ENCODE measurements around the gene PAGE2.
"Not testable (repeated sequence)": the region's sequence is repeated elsewhere in the genome, so short reads cannot be mapped to it uniquely, and the experiment has no call there.

PAGE2 gene

DNA sequence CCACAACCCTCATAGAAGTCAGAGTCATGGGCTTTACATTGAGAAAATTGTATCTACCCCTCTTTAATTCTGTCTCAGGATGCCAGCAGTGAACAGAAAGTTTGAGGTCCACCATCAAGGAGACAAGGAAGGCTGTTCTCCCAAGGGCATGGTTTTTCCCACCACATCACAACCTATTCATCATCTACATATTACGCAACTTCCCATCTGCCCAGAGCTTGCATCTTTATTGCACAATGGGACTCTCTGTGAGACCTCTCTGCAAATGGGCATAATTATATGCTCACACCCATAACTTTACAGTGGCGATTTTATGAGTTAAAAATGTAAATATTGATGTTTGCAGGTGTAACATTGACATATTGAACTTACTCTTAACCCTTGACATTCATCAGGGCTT is 38.9 kb downstream of the PAGE2 start:
- FAIRE-seq, result no peak

DNA sequence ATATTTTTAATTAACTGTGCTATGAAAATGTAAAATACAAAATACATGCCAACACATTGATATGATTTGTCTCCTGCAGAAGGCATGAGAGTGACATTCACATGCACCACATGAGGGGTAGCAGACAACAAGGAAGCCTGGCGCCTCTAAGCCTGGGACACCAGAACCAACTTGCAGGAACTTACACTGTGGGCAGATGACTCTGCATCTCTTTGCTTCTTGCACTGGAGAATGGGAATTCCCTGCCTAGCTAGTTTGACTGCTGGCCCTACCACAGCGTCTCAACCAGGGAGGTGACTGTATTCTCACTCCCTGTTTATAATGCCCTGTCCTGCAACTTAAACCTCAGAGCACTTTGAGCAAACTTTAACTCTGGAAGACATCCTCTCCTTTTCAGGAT is 40.5 kb downstream of the PAGE2 start:
- FAIRE-seq, result no peak

DNA sequence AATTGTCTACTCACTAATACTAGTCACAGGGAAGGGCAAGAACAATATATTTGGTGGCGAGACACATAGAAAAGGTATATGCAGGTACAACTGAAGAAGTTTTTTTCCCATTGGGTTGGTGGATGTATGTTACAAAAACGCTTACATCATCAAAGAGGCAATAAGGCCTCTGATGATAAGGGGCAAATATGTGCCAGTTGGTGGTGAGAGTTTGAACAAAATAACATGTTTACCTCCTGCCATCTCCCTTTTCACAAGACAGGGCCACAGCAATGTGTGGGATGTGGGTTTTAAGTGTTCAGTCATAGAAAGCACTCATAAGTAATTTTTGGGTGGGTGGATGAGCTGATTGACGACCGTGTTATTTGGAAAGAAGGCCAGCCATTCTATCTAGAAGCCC is 41.7 kb downstream of the PAGE2 start:
- no peak for FAIRE-seq

DNA sequence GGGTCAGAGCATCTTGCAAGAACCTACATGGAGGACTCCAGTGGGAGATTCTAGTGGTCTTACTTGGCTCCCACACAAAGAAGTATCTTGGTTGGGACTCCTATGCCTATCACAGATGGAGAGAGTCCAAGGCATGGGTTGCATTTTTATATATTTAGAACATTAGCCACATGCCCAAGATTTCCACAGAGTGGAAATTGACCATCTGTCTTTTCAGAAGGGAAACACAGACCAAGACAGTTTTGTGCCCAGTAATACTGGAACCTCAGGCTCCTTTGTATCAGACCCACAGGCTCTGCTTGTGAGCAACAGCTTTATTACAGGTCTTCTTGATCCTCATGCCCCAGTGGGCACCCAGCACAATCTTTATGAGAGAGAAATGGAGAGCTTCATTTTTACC is 43.6 kb downstream of the PAGE2 start:
- FAIRE-seq, result no peak

DNA sequence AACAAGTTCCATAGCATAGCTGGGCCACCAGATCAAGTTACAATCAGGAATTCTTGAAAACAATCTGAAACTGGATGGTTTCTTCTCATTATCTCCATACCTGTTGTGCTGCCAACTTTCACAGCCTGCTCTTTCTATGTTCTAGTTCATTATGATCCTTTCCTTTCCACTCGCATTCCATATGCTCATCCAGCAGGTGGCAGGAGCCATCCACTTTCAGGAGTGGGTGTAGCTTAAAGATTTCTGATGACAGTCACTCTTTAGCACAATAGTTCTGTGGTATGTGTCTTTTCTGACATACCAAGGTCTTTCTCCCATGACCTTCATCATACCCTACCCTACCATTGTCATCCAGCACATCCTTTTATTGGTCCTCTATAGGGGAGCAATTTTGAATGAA is 46.4 kb downstream of the PAGE2 start:
- peak; percentile 41 for FAIRE-seq

DNA sequence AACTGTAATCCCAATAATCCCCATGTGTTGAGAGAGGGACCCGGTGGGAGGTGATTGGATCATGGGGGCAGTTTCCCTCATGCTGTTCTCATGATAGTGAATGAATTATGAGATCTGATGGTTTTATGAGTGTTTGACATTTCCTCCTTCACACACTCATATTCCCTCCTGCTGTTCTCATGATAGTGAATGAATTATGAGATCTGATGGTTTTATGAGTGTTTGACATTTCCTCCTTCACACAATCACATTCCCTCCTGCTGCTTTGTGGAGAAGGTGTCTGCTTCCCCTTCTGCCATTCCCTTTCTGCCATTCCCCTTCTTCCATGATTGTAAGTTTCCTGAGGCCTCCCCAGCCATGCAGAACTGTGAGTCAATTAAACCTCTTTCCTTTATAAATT is 52.0 kb downstream of the PAGE2 start:
- not testable (repeated sequence) for FAIRE-seq

Measured in G401.6 (cell line).